ENCODE results near the gene CDC42SE1.

The CDC42SE1 gene

GRCh38 chr1:151012684-151013471 lies 46.5 kb downstream of the CDC42SE1 start:
- CTCF ChIA-PET = interaction anchor here (1.0 to 2.2 kb wide), 4 partner anchors 10 to 144 kb away, joined by 3 to 12 read pairs (median 4); partner anchors contain the start of gene TNFAIP8L2
- TF ChIP-seq, protein P1, sequence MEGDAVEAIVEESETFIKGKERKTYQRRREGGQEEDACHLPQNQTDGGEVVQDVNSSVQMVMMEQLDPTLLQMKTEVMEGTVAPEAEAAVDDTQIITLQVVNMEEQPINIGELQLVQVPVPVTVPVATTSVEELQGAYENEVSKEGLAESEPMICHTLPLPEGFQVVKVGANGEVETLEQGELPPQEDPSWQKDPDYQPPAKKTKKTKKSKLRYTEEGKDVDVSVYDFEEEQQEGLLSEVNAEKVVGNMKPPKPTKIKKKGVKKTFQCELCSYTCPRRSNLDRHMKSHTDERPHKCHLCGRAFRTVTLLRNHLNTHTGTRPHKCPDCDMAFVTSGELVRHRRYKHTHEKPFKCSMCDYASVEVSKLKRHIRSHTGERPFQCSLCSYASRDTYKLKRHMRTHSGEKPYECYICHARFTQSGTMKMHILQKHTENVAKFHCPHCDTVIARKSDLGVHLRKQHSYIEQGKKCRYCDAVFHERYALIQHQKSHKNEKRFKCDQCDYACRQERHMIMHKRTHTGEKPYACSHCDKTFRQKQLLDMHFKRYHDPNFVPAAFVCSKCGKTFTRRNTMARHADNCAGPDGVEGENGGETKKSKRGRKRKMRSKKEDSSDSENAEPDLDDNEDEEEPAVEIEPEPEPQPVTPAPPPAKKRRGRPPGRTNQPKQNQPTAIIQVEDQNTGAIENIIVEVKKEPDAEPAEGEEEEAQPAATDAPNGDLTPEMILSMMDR (IDR thresholded peaks at IDR 0.05; ENCODE audit: control extremely low read depth, extremely low read depth, low read depth, missing control alignments) = no peak
- no peak for DNase-seq (ENCODE audit: extremely low spot score)
- POLR2A ChIA-PET = no interaction called here

DNA sequence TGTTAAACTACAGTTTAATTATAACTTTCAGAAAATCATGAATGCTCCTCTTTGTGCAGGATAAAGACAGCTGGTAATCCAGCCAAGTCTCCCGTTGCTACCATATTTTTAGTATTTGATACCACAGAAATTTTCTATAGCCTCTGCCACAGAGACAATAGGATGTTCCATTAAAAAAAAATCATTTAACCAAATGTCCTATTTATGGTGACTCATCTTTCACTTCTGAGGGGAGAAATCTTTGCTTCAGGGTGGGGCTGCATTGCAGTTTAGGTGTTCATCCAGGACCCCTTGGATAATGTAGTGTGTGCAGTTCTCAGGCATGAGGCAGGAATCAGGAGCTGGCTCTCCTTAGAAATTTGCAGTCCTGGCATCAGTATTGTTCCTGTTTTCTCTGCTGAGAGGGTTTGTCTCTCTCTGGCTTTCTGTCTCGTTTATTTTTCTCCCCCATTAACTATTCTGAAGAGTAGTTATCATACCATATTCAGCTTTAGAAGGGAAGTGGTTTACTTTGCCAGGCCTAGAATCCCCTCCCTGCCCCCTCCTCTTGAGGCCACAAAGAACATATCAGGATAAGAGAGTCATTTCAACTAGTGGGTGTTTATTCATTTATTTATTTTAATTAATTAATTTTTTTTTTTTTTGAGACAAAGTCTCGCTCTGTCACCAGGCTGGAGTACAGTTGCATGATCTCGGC lies 48.1 kb downstream of the CDC42SE1 start:
- CTCF ChIA-PET = interaction anchor here (1.0 to 3.4 kb wide), 4 partner anchors 11 to 145 kb away, joined by 3 to 12 read pairs (median 7); partner anchors contain the start of gene TNFAIP8L2
- TF ChIP-seq, protein P1 (IDR thresholded peaks at IDR 0.05; ENCODE audit: control extremely low read depth, extremely low read depth, low read depth, missing control alignments) = no peak
- POLR2A ChIA-PET = no interaction called here
- no peak for DNase-seq (ENCODE audit: extremely low spot score)

- DNase-seq (ENCODE audit: extremely low spot score) = no peak
- ChIA-PET POLR2A (no interaction called here), CTCF (interaction anchor here (3.4 kb wide), 1 partner anchor 14 kb away, joined by 9 read pairs; no protein-coding TSS in a partner anchor)
- TF ChIP-seq, protein P1 (IDR thresholded peaks at IDR 0.05; ENCODE audit: control extremely low read depth, extremely low read depth, low read depth, missing control alignments) = no peak
Observed at GRCh38 chr1:151010346-151010726, 49.1 kb downstream of the CDC42SE1 start.

GRCh38 chr1:151009674-151010345 lies 49.6 kb downstream of the CDC42SE1 start:
- ChIA-PET CTCF (interaction anchor here (3.4 kb wide), 1 partner anchor 14 kb away, joined by 9 read pairs; no protein-coding TSS in a partner anchor), POLR2A (no interaction called here)
- no peak for DNase-seq (ENCODE audit: extremely low spot score)
- TF ChIP-seq, protein P1 (IDR thresholded peaks at IDR 0.05; ENCODE audit: control extremely low read depth, extremely low read depth, low read depth, missing control alignments) = no peak

- POLR2A ChIA-PET = no interaction called here
- TF ChIP-seq, protein P1 (IDR thresholded peaks at IDR 0.05; ENCODE audit: control extremely low read depth, extremely low read depth, low read depth, missing control alignments) = no peak
- CTCF ChIA-PET = interaction anchor here (3.4 kb wide), 1 partner anchor 13 kb away, joined by 9 read pairs; no protein-coding TSS in a partner anchor
- DNase-seq (ENCODE audit: extremely low spot score) = no peak
Observed at GRCh38 chr1:151009206-151009587, 50.2 kb downstream of the CDC42SE1 start.

Measured in GM10248 (cell line).